Measurements from ENCODE around the gene MRTFA.

MRTFA gene

GRCh38 chr22:40524392-40525249 lies 111.9 kb downstream of the MRTFA start:
- Mint-ChIP-seq H3K27ac (no peak overlapping the region), H3K36me3 (ENCODE audit: insufficient read depth) (peaks cover 10% of the 10 kb centered on the region), H3K4me3 (no peak overlapping the region), H3K4me1 (ENCODE audit: low read depth in 2 of 2) (peaks cover under 1 to 7% of the 10 kb centered on the region in 2 donors), H3K9me3 (no peaks in the 10 kb centered on the region), H3K27me3 (no peaks in the 10 kb centered on the region)
- ATAC-seq (replicated peaks) (no peak), DNase-seq (no peak)

GRCh38 chr22:40522141-40522540 lies 114.4 kb downstream of the MRTFA start:
- Mint-ChIP-seq H3K4me3 (no peak overlapping the region), H3K27me3 (no peaks in the 10 kb centered on the region), H3K4me1 (ENCODE audit: low read depth in 2 of 2) (peaks cover 14 to 18% of the 10 kb centered on the region in 2 donors), H3K9me3 (no peaks in the 10 kb centered on the region), H3K27ac (no peak overlapping the region), H3K36me3 (ENCODE audit: insufficient read depth) (peaks cover 19% of the 10 kb centered on the region)
- DNase-seq (no peak), ATAC-seq (replicated peaks) (no peak)

GRCh38 chr22:40521046-40521445 lies 115.5 kb downstream of the MRTFA start:
- no peaks in the 10 kb centered on the region for H3K27me3 Mint-ChIP-seq
- H3K4me1 Mint-ChIP-seq (ENCODE audit: low read depth in 2 of 2): peaks cover 13 to 14% of the 10 kb centered on the region in 2 donors
- DNase-seq: no peak
- ATAC-seq (replicated peaks): no peak
- H3K4me3 Mint-ChIP-seq: no peak overlapping the region
- no peak overlapping the region for H3K27ac Mint-ChIP-seq
- H3K9me3 Mint-ChIP-seq: no peaks in the 10 kb centered on the region
- peaks cover 23% of the 10 kb centered on the region for H3K36me3 Mint-ChIP-seq (ENCODE audit: insufficient read depth)

- no peak for ATAC-seq (replicated peaks)
- Mint-ChIP-seq H3K27me3 (no peaks in the 10 kb centered on the region), H3K27ac (no peak overlapping the region), H3K4me1 (ENCODE audit: low read depth in 2 of 2) (peaks cover 13 to 14% of the 10 kb centered on the region in 2 donors), H3K9me3 (no peaks in the 10 kb centered on the region), H3K36me3 (ENCODE audit: insufficient read depth) (peaks cover 23% of the 10 kb centered on the region), H3K4me3 (peak overlapping the region in 1 of 2 donors; percentile 46)
- DNase-seq: no peak
Measured at GRCh38 chr22:40520562-40520961, 116.0 kb downstream of the MRTFA start.

GRCh38 chr22:40519948-40520331 lies 116.6 kb downstream of the MRTFA start:
- ATAC-seq (replicated peaks) (no peak), DNase-seq (no peak)
- Mint-ChIP-seq H3K27ac (peak overlapping the region in 1 of 2 donors; percentile 89), H3K4me1 (ENCODE audit: low read depth in 2 of 2) (peaks cover 13 to 14% of the 10 kb centered on the region in 2 donors), H3K36me3 (ENCODE audit: insufficient read depth) (peaks cover 28% of the 10 kb centered on the region), H3K9me3 (no peaks in the 10 kb centered on the region), H3K27me3 (no peaks in the 10 kb centered on the region), H3K4me3 (peak overlapping the region in 1 of 2 donors; percentile 46)

GRCh38 chr22:40519284-40519947 lies 117.1 kb downstream of the MRTFA start:
- H3K9me3 Mint-ChIP-seq: no peaks in the 10 kb centered on the region

GRCh38 chr22:40518840-40519239 lies 117.7 kb downstream of the MRTFA start:
- Mint-ChIP-seq H3K9me3 (no peaks in the 10 kb centered on the region), H3K27ac (peak overlapping the region; percentile 89 to 93), H3K27me3 (no peaks in the 10 kb centered on the region), H3K4me3 (peak overlapping the region; percentile 67 to 69), H3K4me1 (ENCODE audit: low read depth in 2 of 2) (peaks cover 13 to 14% of the 10 kb centered on the region in 2 donors), H3K36me3 (ENCODE audit: insufficient read depth) (peaks cover 31% of the 10 kb centered on the region)
- DNase-seq (no peak), ATAC-seq (replicated peaks) (peak; percentile 21)

More at GRCh38 chr22:40519284-40519947, 117.1 kb downstream of the MRTFA start:
- peak overlapping the region; percentile 89 to 93 for H3K27ac Mint-ChIP-seq
- peaks cover 30% of the 10 kb centered on the region for H3K36me3 Mint-ChIP-seq (ENCODE audit: insufficient read depth)
- ATAC-seq (replicated peaks) (peak; percentile 95), DNase-seq (no peak)
- H3K4me3 Mint-ChIP-seq: peak overlapping the region; percentile 67 to 69
- no peaks in the 10 kb centered on the region for H3K27me3 Mint-ChIP-seq
- H3K4me1 Mint-ChIP-seq (ENCODE audit: low read depth in 2 of 2): peaks cover 13 to 14% of the 10 kb centered on the region in 2 donors

- peaks cover 13 to 14% of the 10 kb centered on the region in 2 donors for H3K4me1 Mint-ChIP-seq (ENCODE audit: low read depth in 2 of 2)
- H3K36me3 Mint-ChIP-seq (ENCODE audit: insufficient read depth): peaks cover 25% of the 10 kb centered on the region
- H3K9me3 Mint-ChIP-seq: no peaks in the 10 kb centered on the region
- H3K4me3 Mint-ChIP-seq: peak overlapping the region in 1 of 2 donors; percentile 67
- peak overlapping the region; percentile 89 to 93 for H3K27ac Mint-ChIP-seq
- no peaks in the 10 kb centered on the region for H3K27me3 Mint-ChIP-seq
- ATAC-seq (replicated peaks) (no peak), DNase-seq (no peak)
Measured at GRCh38 chr22:40517631-40518030, 118.9 kb downstream of the MRTFA start.

- no peaks in the 10 kb centered on the region for H3K9me3 Mint-ChIP-seq
- peaks cover 23% of the 10 kb centered on the region for H3K36me3 Mint-ChIP-seq (ENCODE audit: insufficient read depth)
- DNase-seq (no peak), ATAC-seq (replicated peaks) (no peak)
- no peaks in the 10 kb centered on the region for H3K27me3 Mint-ChIP-seq
- H3K27ac Mint-ChIP-seq: no peak overlapping the region
- H3K4me3 Mint-ChIP-seq: no peak overlapping the region
- H3K4me1 Mint-ChIP-seq (ENCODE audit: low read depth in 2 of 2): peaks cover 13 to 14% of the 10 kb centered on the region in 2 donors
Measured at GRCh38 chr22:40516416-40516815, 120.1 kb downstream of the MRTFA start.

GRCh38 chr22:40512426-40513136 lies 123.9 kb downstream of the MRTFA start:
- Mint-ChIP-seq H3K36me3 (ENCODE audit: insufficient read depth) (peaks cover 15% of the 10 kb centered on the region), H3K27me3 (no peaks in the 10 kb centered on the region), H3K27ac (no peak overlapping the region), H3K9me3 (no peaks in the 10 kb centered on the region), H3K4me3 (no peak overlapping the region), H3K4me1 (ENCODE audit: low read depth in 2 of 2) (peaks cover 0 to 6% of the 10 kb centered on the region in 2 donors)
- no peak for ATAC-seq (replicated peaks)
- no peak for DNase-seq

- H3K36me3 Mint-ChIP-seq (ENCODE audit: insufficient read depth): peaks cover 14% of the 10 kb centered on the region
- no peak for DNase-seq
Measured at GRCh38 chr22:40511604-40512003, 124.9 kb downstream of the MRTFA start.

GRCh38 chr22:40510631-40511364 lies 125.7 kb downstream of the MRTFA start:
- Mint-ChIP-seq H3K4me3 (no peak overlapping the region), H3K4me1 (ENCODE audit: low read depth in 2 of 2) (peaks cover 0 to 6% of the 10 kb centered on the region in 2 donors), H3K9me3 (no peaks in the 10 kb centered on the region), H3K27ac (peak overlapping the region in 1 of 2 donors; percentile 3), H3K36me3 (ENCODE audit: insufficient read depth) (peaks cover 14% of the 10 kb centered on the region), H3K27me3 (no peaks in the 10 kb centered on the region)
- ATAC-seq (replicated peaks) (no peak), DNase-seq (no peak)

More at GRCh38 chr22:40511604-40512003, 124.9 kb downstream of the MRTFA start:
- no peak for ATAC-seq (replicated peaks)
- peak overlapping the region in 1 of 2 donors; percentile 33 for H3K27ac Mint-ChIP-seq
- no peaks in the 10 kb centered on the region for H3K27me3 Mint-ChIP-seq
- no peak overlapping the region for H3K4me3 Mint-ChIP-seq
- no peaks in the 10 kb centered on the region for H3K9me3 Mint-ChIP-seq
- H3K4me1 Mint-ChIP-seq (ENCODE audit: low read depth in 2 of 2): peaks cover 0 to 6% of the 10 kb centered on the region in 2 donors

Measured in effector memory CD8-positive, alpha-beta T cell (primary cell).